CD4-positive, alpha-beta T cell treated with Interleukin-10 for 1 hour (primary cell): ENCODE measurements around the gene CDT1.

Source experiments
- DNase-seq: peaks from one replicate; pipeline ENCODE4 v3.0.0-alpha.2; 2020

The CDT1 gene

DNA sequence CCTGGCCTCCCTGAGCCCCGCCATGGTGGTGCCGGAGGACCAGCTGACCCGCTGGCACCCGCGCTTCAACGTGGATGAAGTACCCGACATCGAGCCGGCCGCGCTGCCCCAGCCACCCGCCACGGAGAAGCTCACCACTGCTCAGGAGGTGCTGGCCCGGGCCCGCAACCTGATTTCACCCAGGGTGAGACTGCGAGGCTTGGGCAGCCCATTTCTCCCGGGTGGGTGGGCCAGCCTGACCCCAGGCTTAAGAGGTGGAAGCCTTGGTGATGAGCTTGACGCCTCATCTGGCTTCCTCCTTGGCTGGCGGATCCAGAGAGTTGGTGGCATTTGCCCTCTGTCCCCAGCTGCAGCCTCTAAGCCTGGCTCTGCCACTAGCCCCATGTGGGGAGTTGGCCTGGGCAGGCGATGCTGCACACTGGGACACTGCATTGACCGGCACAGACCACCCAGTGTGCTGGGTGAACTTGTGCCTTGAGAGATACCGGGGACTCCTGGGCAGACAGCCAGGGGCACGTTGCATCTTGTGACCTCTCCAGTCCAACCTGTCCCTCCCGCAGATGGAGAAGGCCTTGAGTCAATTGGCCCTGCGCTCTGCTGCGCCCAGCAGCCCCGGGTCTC is 3.0 kb downstream of the CDT1 start:
- no peak for DNase-seq

DNA sequence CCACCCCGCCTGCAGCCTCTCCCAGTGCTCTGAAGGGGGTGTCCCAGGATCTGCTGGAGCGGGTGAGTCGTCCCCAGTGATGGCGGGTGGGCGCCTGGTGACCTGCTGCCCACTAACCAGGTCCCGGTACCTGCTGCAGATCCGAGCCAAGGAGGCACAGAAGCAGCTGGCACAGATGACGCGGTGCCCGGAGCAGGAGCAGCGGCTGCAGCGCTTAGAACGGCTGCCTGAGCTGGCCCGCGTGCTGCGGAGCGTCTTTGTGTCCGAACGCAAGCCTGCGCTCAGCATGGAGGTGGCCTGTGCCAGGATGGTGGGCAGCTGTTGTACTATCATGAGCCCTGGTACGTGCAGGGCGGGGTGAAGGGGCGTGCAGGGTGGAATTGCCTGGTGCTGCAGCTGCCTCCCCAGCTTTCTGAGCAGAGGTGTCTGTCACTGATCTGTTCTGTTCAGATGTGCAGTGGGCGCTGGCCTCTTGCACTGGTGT is 3.6 kb downstream of the CDT1 start:
- no peak for DNase-seq

DNA sequence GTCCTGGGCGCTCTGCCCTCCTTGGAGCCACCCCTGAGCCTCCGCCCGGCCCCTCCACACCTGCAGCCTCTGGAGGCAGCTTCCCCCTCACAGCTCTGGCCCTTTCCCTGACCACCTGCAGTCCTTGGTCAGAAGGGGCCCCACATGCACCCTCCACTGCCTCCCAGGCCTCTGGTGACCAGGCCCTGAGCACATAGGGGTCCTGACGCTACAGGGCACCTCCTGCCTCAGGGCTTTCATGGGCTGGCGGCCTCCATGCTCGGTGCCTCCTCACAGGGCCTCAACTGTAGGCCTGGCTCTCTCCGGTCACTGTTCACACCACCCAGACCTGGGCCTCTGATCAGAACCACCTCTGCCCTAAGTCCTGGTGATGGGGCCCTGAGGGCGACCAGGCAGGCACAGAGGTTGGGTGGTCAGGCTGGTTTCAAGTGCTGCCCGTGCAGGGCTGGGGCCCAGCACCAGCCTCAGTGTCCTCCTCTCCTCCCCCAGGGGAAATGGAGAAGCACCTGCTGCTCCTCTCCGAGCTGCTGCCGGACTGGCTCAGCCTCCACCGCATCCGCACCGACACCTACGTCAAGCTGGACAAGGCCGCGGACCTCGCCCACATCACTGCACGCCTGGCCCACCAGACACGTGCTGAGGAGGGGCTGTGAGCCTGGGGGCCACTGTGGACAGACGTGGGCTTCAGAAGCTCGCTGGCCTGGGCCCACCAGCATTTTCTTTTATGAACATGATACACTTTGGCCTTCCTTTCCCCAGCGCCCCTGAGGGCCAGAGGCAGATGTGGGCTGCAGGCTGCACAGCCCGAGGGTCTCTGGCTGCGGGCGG is 4.3 kb downstream of the CDT1 start:
- DNase-seq, result no peak

DNA sequence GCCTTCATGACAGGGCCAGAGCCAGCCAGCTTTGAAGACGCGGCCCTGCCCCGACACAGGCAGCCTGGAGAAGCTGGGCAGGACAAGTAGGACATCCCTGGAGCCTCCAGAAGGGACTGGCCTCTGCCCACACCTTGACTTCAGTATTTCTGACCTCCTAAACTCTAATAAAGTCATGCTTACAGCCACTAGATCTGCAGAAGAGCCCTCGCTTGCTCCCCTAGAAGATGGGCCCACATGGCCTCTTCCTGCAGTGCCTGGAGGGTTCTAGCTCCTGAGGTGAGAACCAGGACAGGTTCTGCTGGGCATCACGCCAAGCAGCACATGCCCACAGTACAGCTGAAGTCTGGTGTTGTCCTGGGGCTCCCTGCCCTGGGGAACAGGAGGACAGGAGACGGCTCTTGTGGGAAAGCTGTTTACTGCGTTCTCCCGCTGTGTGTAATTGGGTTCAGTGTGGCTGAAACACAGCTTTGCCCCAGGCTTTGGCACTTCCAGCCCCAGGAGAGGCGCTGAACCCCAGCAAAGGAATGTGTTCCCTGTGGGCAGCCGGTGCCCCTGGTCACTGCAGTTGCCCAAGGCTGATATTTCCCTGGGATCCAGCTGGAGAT is 5.6 kb downstream of the CDT1 start:
- no peak for DNase-seq

DNA sequence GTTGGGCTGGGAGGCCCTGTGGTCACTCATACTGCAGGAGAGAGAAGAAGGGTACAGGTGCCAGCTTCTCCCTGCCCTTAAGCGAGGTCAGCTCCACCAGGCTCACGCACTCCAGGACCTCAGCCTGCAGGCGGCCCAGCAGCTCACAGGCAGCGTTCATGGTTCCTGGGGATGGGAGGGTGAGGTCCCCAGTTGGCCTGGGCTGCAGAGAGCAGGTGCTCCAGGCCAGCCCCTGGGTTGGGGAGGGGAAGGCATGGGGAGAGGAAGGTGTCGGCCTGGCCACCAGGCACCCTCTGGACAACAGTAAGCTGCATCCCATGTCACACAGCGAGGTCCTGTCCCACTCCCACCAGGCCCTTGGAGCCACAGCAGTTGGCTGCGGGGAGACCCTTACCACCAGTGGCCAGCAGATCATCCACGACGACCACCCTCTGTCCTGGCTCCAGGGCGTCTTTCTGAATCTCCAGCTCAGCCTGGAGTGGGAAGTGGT is 6.1 kb downstream of the CDT1 start:
- DNase-seq, result no peak

DNA sequence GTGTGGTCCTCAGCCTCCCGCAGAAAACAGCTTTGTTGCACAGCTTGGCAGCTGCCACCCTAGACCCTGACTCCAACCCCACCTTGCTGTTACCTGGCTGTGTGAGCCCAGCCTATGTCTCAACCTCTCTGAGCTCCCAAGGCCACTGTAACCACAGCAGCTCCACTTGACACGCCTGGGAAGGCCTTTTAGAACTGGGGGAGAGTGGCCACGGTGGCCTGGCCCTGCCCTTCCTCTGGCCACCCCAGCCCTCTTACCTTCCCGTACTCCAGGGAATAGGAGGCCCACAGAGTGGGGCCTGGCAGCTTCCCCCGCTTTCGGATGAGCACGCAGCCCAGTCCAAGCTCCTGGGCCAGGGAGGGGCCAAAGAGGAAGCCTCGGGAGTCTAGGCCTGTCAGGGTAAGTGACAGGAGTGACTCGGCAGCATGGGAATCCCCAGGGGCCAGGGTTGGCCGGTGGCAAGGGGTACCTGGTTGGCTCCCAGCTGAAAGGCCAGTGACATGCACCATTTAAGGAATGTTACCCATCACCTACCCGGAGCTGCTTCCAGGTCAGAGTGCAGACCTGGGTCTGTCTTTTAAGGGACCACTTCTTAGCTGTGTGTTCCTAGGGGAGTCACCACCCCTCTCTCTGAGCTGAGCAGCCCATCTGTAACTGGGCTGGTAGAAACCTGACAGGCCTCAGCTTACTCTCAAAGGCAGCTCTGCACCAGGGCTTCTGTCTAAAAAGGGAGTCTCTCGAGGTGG is 6.8 kb downstream of the CDT1 start:
- DNase-seq, result no peak

DNA sequence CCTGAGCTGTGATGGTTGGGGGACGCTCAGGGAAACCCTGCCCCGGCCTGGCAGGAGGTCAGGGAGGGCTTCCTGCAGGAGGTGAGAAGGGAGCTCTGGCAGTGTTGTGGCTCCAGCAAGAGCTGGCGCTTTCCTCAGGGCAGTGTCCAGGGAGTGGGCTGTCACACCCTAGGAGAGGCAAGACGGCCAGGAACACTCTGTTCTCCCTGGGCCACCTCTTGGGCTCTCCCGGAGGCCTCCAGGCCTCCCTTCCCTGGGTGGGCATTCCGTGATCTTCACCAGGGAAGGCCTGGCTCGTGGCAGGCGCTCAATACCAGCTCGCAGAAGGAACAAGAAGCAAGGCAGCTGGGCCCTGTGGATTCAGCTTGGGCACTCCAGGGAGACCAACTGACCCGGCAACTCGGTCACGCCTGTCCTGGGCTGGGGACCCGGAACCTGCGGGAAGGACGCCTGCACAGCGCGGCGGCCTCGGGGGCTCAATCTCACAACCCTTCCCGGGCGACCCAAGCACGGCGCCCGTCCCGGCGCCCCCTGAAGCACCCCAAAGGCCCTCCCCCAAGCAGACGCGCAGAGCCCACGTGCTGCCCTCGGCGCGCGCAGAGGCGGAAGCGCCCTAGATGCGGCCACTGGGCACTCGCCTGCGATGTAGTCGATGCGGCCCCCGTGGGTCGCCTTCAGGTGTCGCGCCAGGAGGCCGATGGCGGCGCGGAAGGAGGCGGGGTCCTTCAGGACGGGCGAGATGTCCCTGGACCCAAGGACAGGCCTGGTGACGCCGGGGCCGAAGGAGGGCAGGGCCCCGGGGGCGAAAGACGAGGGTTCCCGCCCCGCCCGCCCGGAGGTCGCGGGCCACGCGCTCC is 7.6 kb downstream of the CDT1 start:
- DNase-seq, result peak; percentile 70

DNA sequence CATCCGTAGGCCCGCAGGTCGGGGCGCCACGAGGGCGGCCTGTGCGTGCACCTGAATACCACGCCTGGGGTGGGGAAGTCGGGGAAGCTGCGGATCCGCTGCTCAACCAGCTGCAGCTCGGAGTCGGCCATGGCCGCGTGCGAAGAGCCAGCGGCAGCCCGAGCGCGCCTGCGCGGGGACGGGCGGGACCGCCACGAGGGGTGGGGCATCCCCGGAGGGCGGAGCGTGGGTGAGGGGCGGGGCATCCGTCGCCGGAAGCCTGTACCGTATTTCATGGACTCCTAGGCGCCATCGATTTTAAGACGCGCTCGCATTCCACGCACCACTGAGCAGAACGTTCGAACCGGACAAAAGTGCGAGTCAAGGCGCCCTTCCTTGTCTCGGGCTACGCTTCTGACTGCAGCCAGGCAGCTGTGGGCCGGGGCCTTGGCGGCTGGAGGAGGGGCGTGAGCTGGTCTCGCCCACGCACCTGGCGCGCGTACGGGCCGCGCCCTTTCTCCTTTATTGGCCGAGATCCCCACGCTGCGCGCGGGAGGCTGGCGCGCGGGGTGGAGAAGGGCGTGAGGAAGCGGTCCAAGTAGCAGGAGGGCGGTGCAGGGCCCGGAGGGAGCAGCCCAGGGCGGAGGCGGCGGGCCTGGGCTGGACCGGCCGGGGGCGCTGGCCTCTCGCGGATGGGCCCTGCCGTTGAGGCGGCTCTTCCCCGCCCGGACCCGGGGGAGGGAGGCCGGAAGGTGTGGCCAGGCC is 8.4 kb downstream of the CDT1 start, which contains the start of gene APRT:
APRT (minus strand) TSS at position 160 of the 744 bp plus-strand sequence; CDS start at position 131, 29 bp downstream.
- peak; percentile 97 for DNase-seq

DNA sequence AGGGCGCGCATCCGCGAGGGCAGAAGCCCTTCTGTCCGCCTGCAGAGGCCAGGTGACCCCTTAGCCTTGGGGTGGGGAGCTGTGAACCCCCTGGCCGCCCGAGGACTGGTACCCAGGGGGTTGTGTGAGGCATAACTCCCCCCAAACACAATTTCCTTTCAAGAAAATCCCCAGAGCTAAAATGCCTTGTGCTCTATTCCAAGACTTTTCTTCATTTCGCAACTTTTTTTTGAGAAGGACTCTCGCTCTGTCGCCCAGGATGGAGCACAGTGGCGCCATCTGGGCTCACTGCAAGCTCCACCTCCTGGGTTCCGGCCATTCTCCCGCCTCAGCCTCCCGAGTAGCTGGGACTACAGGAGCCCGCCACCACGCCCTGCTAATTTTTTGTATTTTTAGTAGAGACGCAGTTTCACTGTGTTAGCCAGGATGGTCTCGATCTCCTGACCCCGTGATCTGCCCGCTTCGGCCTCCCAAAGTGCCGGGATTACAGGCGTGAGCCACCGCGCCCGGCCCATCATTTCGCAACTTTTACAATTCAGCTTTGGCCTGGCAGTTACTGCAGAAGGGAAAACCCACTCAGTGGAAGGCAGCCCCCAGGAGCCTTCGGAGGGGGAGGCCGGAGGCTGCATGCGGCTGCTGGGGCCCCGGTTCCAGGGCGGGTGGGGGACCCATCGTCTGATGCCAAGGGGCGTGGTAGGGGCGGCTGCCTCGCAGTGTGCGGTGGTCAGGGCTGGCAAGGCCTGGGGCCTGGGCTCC is 9.1 kb downstream of the CDT1 start:
- no peak for DNase-seq

DNA sequence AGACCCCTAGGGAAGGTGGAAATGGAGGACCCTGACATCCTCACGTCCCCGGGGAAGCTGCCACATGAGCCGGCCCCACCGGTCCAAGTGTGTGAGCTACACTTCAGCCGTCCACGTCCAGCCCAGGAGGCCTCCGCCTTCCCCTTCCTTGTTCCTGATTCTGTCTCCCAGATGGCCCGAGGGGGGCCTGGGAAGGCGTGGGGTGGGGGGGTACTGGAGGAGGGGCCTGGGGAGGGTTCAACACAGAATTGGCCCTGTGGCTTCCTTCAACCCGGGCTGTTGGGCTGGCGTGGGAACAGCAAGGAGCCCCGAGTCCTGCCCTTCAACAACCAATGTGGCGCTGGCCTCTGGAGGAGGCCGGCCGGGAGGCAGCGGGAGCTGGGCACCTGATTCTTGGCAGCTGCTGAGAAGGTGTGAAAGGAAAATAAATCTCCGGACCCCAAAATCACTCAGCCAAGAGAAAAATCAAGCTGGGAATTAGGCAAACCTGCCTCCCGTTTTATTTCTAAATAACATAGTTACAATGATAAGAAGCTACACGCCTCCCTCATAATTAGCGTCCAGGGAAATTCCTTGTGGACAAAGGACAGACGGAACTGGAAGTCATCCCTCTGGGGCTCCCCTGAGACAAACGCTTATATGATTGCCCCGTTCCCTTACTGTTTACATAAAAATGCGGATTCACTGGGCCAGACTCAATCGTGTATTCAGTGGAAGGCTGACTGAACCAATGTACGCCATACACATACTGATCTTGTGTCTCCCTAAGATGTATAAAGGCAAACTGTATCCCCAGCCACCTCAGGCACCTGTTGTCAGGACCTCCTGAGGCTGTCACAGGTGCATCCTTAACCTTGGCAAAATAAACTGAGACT is 9.9 kb downstream of the CDT1 start:
- DNase-seq, result no peak

DNA sequence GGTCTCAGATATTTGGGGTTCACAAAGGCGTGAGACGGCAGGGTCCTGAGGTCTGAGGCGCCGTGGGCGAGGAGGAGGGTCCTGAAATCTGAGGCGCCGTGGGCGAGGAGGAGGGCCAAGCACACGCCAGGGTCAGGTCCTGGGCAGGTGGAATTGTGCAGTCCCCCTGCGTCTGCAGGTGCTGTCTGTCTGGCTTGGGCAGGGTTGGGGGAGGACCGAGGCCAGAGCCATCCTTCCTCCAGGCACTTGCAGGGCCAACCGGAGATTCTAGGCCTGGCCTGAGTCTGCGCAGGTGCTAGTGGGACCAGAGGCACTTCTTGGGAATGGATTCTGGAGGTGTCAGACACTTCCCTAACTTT is 10.5 kb downstream of the CDT1 start:
- no peak for DNase-seq

DNA sequence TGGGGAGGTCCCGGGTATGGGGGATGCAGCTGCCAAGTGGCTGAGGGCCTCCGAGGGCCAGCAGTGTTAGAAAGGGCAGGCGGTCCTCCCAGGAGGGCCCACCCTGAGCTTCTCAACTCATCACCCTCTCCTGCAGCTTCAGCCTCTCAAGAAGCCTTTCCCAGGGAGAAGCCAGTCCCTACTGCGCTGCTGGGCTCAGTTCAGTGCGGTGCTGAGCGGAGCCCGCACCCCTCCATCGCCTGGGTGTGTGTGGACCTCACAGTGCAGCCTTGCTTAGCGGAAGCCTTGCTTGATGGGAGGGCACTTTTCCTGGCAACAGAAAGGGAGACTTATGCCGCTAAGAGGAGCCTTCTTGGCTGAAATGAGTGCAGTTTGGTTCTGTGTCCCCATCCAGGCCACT is 11.6 kb downstream of the CDT1 start:
- DNase-seq, result no peak

DNA sequence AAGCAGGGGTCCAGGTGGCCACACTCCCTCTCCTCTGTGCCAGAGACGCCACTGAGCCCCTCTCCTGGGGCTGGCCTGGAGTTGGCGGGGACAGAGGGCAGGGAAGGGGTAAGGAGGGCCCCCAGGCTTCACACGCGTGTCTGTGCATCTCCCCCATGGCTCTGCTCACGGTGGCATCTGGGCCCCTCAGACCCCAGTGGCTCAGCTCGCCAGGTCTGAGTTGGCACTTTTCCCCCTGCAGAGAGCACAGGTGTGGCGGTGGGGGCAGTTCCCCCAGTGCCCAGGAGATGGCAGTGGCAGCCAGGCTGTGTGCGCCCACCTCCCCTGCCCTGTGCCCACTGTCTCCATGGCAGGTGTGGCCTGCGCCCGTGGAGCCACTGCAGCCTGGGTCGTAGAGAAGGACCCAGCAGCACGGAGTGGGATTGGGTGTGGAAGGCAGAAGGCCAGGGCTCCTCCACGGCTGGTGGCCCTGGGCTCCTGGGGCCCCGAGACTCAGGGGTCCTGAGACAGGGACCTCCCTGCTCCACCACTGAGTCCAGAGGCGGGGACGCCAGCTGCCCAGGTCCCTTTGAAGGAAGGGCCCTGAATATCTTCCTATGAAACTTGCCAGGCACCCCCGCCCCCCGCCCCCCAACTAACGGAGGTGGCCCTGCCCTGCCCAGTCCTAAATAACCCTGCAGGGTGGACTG is 12.5 kb downstream of the CDT1 start:
- DNase-seq, result peak; percentile 61

DNA sequence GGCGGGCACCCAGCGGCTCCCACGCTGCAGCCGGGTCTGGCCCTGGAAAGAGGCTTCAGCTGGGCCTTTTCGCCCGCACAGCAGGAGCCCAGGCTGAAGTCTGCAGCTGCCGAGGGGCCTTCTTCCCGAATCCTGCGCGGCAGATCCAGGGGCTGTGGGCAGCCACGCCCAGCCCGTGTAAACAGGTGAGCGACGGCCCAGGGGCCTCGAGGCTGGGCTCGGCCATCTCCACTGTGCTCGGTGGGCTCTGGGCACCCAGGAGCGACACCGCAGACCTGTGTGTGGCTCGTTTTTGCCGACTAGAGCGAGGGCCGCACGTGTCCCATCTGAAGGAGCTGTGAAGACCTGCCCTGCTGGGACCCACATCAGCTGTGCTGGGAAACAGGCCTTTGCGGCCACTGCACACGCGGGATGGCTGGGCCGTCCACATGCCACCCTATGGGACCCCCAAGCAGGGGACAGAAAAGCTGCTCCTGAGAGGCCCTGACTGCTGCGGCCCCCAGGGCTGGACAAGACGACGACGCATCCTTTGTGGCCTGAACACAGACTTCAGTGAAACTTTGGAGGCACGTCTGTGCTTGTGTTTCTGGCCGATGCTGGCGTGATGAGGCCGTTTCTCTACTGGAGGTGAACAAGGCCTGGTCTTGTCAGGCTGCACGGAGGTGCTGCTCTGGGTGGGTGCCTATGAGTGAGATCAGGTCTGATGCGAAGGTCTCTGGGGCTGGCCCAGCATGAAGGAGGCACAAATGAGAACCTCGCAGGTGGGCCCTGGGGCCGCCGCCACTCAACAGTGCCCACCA is 13.3 kb downstream of the CDT1 start:
- DNase-seq, result no peak

DNA sequence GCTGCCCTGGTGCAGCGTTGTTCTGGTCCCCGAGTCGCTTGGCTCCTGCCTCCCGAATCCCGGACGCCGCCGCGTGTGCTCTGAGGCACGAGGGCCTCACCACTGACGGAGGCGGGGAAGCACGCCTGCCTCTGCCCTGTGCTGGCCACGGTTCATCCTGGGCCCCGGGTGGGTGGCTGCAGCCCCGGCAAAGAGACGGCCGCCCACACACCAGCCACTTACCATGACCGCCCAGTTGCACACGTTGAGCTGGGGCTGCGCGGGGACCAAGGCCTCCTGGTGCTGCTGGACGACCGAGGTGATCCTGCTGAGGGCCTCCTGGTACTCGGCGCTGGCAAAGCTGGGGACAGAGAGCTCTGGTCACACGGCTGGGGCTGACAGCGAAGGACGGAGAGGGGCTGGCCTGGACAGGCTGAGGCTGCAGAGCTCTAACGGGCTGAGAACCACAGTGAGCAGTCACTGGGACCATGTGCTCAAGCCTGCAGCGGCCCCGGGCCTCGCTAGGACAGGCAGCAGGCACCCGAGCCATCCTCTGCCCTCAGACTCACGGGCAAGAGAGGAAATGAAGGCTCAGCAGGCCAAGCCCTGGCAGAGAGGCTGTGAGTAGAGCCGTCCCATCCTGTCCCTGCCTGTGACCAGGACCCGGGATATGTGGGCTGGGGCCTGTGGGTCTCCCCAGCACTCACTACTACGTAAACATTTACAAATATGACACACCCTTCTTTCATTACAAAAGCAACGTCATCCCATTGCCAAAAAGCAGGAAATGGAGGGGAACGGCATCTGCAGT is 14.4 kb downstream of the CDT1 start:
- no peak for DNase-seq

DNA sequence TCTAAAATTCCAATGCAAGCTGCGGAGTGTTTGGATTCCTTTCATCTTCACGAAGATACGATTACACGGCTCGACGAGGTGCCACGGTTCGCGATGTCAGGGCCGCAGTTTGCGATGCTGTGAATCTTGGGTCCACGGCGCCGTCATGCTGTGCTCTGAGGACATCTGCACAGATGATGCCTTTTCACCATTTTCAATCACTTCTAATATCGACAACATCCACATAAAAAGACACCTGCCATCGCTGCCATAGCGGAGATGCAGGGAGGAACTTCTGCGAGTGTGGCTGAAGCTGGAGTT is 14.9 kb downstream of the CDT1 start:
- no peak for DNase-seq

DNA sequence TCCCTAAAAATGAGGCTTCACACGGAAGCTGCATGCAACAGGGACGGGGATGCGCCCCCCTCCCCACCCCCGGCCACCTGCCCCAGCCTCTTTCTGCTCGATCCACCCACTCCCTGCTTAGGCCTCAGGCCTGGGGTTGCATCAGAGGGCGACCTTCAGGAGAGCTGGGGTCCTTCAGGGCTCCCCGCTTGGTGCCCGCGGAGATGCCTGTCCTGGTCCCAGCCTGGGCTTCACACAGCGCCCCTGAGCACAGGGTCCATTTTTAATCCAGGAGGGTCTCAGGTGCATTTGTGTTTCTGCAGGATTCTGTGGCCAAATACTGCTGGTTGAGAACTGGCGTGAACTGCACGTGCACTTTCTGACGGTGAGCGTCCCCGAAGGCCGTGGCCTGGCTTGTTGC is 15.5 kb downstream of the CDT1 start:
- DNase-seq, result no peak
